Left lung (tissue), 10 donors: Measurements from ENCODE around the gene RPS6KA4. TPM values are rescaled to one million over a fixed set of nuclear protein-coding genes. Genes with fewer than 3 reads are reported as not detected.

Experiments used
- ATAC-seq: fragments of 200-7000 bp; cut with Tn5 transposase; one replicate; pipeline ENCODE4 v1.9.1; 2020; ENCODE audit warnings: moderate library complexity
- DNase-seq, 4 donors: peaks; one replicate each; pipeline ENCODE4 v3.0.0-alpha.2; 2013 to 2020
- H3K27ac ChIP-seq, 2 donors: fragments of 200-600 bp; sonication (generic) in 1 of 2; one replicate each; pipeline versions ENCODE4 v1.5.0 to v1.8.0; 2020 to 2021
- H3K27me3 ChIP-seq, 2 donors: fragments of 200-600 bp; sonication (generic) in 1 of 2; one replicate each; pipeline versions ENCODE4 v1.5.0 to v1.8.0; 2020 to 2021
- H3K36me3 ChIP-seq, 2 donors: fragments of 200-600 bp; sonication (generic) in 1 of 2; one replicate each; pipeline versions ENCODE4 v1.5.0 to v1.8.0; 2020 to 2021
- H3K4me1 ChIP-seq, 2 donors: fragments of 200-600 bp; one replicate each; pipeline ENCODE4 v1.8.0; 2021
- H3K4me3 ChIP-seq, 2 donors: fragments of 200-600 bp; sonication (generic) in 1 of 2; one replicate each; pipeline versions ENCODE4 v1.5.0 to v1.8.0; 2020 to 2021; ENCODE audit warnings: mild to moderate bottlenecking in 1 of 2
- H3K9me3 ChIP-seq, 2 donors: fragments of 200-600 bp; sonication (generic) in 1 of 2; one replicate each; pipeline versions ENCODE4 v1.5.0 to v1.8.0; 2020 to 2021
- intact Hi-C, 2 donors: fragments of 100-400 bp; cut with DNase I; formaldehyde crosslinking; loops; one replicate each; pipeline versions ENCODE4 v1.11.2 to v1.14.2; 2022
- polyA plus RNA-seq, 6 donors: library from polyadenylated mRNA; unstranded; fragments of 120-200 nt; gene quantifications; one replicate each; pipeline ENCODE4 v1.2.1, GENCODE V29; 2013; ENCODE audit not compliant: insufficient read length in 6 of 6
- total RNA-seq, 2 donors: library from RNA; stranded (reverse); fragmentation: NEBNext Ultra II Directional; extraction: Animal tissue kit (Norgen Biotek cat#: 25700); gene quantifications; one replicate each; pipeline ENCODE4 v1.2.1, GENCODE V29; 2021
- TF ChIP-seq, protein P1 (sequence below), 2 donors: fragments of 200-600 bp; sonication (generic) in 1 of 2; IDR thresholded peaks; one replicate each; pipeline versions ENCODE4 v1.5.0 to v1.8.0; 2021; ENCODE audit warnings: antibody characterized with exemption in 2 of 2
- donor health status: DM: no; HTN: yes; CAD: no.
- donor health status: DM: no; HTN: no; CAD: no.

RPS6KA4 gene
- total and polyA plus RNA-seq, 8 donors: 10.6 to 57.6 (median 14.1) TPM

DNA sequence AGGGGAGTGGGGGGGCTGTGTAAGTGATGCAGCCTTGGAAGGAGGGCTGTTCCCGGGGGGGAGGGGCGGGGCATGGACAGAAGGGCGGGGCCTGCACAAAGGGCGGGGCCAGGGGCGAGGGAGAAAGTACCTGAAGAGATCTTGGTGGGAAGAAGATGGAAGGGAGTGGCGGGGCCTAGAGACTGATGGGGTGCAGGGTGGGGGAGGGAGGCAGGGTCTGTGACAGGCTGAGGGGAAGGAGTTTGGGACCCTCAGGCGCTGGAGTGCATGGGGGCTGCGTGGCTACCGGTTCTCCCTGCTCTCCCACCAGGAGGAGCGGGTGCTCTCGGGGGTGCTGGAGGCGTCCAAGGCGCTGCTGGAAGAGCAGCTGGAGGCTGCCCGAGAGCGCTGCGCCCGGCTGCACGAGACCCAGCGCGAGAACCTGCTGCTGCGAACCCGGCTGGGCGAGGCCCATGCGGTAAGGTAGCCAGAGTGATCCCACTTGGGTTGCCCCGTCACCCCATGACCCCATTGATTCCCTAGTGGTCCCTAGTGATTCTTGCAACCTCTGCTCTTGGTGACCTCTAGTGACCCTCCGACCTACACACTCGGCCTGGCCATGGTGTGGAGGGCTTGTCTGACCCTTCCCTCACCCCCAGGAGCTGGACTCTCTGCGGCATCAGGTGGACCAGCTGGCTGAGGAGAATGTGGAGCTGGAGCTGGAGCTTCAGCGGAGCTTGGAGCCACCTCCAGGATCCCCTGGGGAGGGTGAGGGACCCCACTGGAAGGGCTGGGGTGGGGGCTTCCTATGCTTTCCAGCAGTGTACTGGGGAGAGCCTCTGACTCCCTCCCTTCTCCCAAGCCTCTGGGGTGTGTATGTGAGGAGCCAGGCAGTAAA is 15.9 kb upstream of the RPS6KA4 start:
- H3K27me3 ChIP-seq: no peaks in the 10 kb centered on the region
- peak overlapping the region in 1 of 2 donors; percentile 49 for H3K4me3 ChIP-seq
- peak in 1 of 4 donors; percentile 77 for DNase-seq
- no peaks in the 10 kb centered on the region for H3K9me3 ChIP-seq
- intact Hi-C loops: no loop called here
- TF ChIP-seq, protein P1, sequence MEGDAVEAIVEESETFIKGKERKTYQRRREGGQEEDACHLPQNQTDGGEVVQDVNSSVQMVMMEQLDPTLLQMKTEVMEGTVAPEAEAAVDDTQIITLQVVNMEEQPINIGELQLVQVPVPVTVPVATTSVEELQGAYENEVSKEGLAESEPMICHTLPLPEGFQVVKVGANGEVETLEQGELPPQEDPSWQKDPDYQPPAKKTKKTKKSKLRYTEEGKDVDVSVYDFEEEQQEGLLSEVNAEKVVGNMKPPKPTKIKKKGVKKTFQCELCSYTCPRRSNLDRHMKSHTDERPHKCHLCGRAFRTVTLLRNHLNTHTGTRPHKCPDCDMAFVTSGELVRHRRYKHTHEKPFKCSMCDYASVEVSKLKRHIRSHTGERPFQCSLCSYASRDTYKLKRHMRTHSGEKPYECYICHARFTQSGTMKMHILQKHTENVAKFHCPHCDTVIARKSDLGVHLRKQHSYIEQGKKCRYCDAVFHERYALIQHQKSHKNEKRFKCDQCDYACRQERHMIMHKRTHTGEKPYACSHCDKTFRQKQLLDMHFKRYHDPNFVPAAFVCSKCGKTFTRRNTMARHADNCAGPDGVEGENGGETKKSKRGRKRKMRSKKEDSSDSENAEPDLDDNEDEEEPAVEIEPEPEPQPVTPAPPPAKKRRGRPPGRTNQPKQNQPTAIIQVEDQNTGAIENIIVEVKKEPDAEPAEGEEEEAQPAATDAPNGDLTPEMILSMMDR (IDR thresholded peaks at IDR 0.05): no peak
- H3K36me3 ChIP-seq: peaks cover 0 to 31% of the 10 kb centered on the region in 2 donors
- peaks cover 0 to 43% of the 10 kb centered on the region in 2 donors for H3K4me1 ChIP-seq
- ATAC-seq: peak; percentile 43
- H3K27ac ChIP-seq: peak overlapping the region in 1 of 2 donors; percentile 86

GRCh38 chr11:64343767-64344559 is 15.0 kb upstream of the RPS6KA4 start:
- TF ChIP-seq, protein P1 (IDR thresholded peaks at IDR 0.05): peak in 1 of 2 donors; percentile 25
- H3K27ac ChIP-seq: no peak overlapping the region
- peaks cover 0 to 35% of the 10 kb centered on the region in 2 donors for H3K36me3 ChIP-seq
- intact Hi-C loops: no loop called here
- no peaks in the 10 kb centered on the region for H3K27me3 ChIP-seq
- no peak overlapping the region for H3K4me3 ChIP-seq
- ATAC-seq (peak; percentile 6), DNase-seq (peak in 1 of 4 donors; percentile 80)
- H3K4me1 ChIP-seq: peaks cover 0 to 36% of the 10 kb centered on the region in 2 donors
- H3K9me3 ChIP-seq: no peaks in the 10 kb centered on the region

DNA sequence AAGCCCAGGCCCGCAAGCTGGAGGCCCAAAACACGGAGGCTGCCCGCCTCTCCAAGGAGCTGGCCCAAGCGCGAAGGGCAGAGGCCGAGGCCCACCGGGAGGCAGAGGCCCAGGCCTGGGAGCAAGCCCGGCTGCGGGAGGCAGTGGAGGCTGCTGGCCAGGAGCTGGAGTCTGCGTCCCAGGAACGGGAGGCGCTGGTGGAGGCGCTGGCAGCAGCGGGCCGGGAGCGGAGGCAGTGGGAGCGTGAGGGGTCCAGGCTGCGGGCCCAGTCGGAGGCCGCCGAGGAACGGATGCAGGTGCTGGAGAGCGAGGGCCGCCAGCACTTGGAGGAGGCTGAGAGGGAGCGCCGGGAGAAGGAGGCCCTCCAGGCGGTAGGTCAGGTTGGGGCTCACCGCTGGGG is 14.2 kb upstream of the RPS6KA4 start:
- no peak for ATAC-seq
- Histone ChIP-seq H3K9me3 (no peaks in the 10 kb centered on the region), H3K27ac (no peak overlapping the region), H3K4me1 (peaks cover 0 to 28% of the 10 kb centered on the region in 2 donors), H3K27me3 (no peaks in the 10 kb centered on the region), H3K36me3 (peaks cover 0 to 43% of the 10 kb centered on the region in 2 donors), H3K4me3 (no peak overlapping the region)
- intact Hi-C loops: no loop called here
- peak in 1 of 4 donors; percentile 76 for DNase-seq
- TF ChIP-seq, protein P1 (IDR thresholded peaks at IDR 0.05): no peak

GRCh38 chr11:64347193-64347867 is 11.6 kb upstream of the RPS6KA4 start:
- H3K36me3 ChIP-seq: peaks cover 0 to 61% of the 10 kb centered on the region in 2 donors
- no peak for ATAC-seq
- no peak overlapping the region for H3K4me3 ChIP-seq
- H3K27ac ChIP-seq: no peak overlapping the region
- H3K4me1 ChIP-seq: peaks cover 0 to 5% of the 10 kb centered on the region in 2 donors
- intact Hi-C loops: no loop called here
- H3K27me3 ChIP-seq: no peaks in the 10 kb centered on the region
- TF ChIP-seq, protein P1 (IDR thresholded peaks at IDR 0.05): no peak
- DNase-seq: no peak
- H3K9me3 ChIP-seq: no peaks in the 10 kb centered on the region
